ENCODE measurements around the gene ZNF184.
"Not testable (repeated sequence)": the region's sequence is repeated elsewhere in the genome, so short reads cannot be mapped to it uniquely, and the experiment has no call there.

Gene ZNF184

DNA sequence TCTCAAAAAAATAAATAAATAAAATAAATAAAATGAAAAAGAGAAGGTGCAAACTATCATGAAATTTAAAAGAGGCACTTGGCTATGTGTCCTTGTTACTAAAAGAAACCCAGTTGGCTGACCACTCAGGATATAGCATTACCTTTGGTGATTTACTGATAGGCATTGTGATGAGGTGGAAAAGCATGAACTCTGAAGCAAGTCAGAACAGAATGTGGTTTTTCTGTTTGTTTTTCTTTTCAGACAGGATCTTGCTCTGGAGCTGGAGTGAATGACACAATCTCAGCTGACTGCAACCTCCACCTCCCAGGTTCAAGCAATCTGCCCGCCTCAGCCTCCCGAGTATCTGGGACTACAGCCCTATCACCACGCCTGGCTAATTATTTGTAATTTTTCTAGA, 31.9 kb downstream of the ZNF184 start:
- no peak overlapping the region for H3K4me3 ChIP-seq (ENCODE audit: low read length)
- TF ChIP-seq, protein P1, sequence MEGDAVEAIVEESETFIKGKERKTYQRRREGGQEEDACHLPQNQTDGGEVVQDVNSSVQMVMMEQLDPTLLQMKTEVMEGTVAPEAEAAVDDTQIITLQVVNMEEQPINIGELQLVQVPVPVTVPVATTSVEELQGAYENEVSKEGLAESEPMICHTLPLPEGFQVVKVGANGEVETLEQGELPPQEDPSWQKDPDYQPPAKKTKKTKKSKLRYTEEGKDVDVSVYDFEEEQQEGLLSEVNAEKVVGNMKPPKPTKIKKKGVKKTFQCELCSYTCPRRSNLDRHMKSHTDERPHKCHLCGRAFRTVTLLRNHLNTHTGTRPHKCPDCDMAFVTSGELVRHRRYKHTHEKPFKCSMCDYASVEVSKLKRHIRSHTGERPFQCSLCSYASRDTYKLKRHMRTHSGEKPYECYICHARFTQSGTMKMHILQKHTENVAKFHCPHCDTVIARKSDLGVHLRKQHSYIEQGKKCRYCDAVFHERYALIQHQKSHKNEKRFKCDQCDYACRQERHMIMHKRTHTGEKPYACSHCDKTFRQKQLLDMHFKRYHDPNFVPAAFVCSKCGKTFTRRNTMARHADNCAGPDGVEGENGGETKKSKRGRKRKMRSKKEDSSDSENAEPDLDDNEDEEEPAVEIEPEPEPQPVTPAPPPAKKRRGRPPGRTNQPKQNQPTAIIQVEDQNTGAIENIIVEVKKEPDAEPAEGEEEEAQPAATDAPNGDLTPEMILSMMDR (conservative IDR thresholded peaks at IDR 0.05; ENCODE audit: low read depth, low read length), result no peak
- no peak for DNase-seq (ENCODE audit: low read depth)

DNA sequence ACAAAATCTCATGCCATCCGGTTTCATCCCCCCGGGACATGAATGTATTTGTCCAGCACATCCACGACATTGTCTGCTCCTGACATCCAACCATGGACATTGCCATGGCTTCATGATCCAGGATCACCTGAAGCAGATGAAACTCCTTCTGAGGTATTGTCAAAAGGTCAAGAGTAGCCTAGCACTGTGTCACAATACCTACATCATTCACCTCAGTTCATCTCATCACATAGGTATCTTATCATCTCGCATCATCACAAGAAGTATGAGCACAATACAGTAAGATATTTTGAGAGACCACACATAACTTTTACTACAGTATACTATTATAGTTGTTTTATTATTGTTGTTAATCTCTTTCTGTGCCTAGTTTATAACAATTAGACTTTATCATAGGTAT, 33.5 kb downstream of the ZNF184 start:
- TF ChIP-seq, protein P1 (conservative IDR thresholded peaks at IDR 0.05; ENCODE audit: low read depth, low read length), result no peak
- H3K4me3 ChIP-seq (ENCODE audit: low read length), result no peak overlapping the region
- DNase-seq (ENCODE audit: low read depth), result no peak

DNA sequence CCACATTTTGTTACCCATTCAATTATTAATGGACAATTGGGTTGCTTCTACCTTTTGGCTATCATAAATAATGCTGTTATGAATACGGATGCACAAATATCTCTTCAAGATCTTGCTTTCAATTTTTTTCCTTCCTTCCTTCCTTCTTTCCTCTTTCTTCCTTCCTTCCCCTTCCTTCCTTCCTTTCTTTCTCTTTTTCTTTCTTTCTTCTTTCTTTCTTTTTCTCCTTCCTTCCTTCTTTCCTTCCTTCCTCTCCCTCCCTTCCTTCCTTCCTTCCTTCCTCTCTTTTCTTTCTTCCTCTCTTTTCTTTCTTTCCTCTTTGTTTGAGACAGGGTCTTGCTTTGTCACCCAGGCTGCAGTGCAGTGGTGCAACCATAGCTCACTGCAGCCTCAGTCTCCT, 39.2 kb downstream of the ZNF184 start:
- no peak overlapping the region for H3K4me3 ChIP-seq (ENCODE audit: low read length)
- TF ChIP-seq, protein P1 (conservative IDR thresholded peaks at IDR 0.05; ENCODE audit: low read depth, low read length), result no peak
- no peak for DNase-seq (ENCODE audit: low read depth)

DNA sequence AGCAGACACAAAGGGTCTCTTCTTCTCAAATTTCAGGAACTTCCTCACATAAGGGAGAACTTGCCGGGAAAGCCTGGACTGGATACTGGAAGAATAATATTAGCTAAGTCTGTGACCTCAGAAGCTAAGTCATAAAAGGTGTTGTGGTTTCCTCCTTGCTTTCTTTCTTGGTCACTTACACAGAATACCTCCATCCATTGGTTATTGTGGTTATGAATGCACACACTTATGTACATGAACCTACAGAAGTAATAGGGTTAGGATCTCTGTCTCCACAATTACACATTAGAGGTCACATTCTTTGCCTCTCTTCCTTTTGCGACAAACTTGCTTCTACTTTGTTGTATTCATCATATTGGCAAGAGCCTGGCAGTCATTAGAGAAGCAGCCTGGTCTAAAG, 43.9 kb downstream of the ZNF184 start:
- H3K4me3 ChIP-seq (ENCODE audit: low read length), result no peak overlapping the region
- TF ChIP-seq, protein P1 (conservative IDR thresholded peaks at IDR 0.05; ENCODE audit: low read depth, low read length), result no peak
- DNase-seq (ENCODE audit: low read depth), result no peak

DNA sequence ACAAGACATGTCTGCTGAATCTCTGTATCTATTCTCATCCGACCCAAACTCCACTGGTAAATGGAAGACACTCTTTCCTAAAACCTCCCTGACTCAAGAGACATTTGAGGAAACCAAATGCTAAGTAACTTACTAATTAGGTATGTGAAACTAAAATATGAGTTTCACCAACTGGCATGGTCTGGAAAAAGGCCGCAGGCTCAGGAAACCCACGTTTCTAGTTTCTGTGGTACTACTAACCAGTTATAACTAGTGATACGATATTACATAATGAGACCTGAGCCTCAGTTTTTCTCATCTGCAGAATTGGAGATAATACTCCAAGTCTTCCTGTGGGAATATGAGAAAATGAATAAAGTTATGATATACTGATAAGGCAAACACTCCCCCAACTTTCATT, 44.4 kb downstream of the ZNF184 start:
- TF ChIP-seq, protein P1 (conservative IDR thresholded peaks at IDR 0.05; ENCODE audit: low read depth, low read length), result no peak
- no peak overlapping the region for H3K4me3 ChIP-seq (ENCODE audit: low read length)
- DNase-seq (ENCODE audit: low read depth), result no peak

DNA sequence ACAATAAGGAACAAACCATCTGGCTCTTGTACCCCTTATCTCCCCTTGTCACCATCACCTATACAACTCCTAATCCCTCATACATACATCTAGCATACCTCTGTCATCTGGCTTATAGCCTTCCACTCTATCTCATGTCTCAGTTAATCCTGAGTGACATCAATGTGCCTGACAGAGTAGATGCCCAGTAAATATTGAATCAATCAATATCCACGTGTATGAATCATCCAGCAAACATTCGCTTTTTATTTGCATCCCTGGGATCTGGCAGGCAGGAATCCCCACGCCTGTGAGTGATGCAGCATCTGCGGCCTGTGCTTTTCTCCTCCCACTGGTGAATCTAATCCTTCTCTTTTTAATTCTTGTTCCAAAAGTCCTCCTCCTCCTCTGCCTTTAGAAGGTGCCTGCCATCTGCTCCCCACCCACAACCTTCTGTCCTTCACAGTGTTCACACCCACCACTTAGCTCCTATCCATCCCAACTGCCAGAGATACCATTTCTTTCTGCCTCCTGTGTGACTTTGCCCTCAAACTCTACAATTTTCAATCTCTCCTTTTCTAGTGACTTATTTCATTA, 46.8 kb downstream of the ZNF184 start:
- DNase-seq (ENCODE audit: low read depth), result no peak
- TF ChIP-seq, protein P1 (conservative IDR thresholded peaks at IDR 0.05; ENCODE audit: low read depth, low read length), result no peak
- no peak overlapping the region for H3K4me3 ChIP-seq (ENCODE audit: low read length)

DNA sequence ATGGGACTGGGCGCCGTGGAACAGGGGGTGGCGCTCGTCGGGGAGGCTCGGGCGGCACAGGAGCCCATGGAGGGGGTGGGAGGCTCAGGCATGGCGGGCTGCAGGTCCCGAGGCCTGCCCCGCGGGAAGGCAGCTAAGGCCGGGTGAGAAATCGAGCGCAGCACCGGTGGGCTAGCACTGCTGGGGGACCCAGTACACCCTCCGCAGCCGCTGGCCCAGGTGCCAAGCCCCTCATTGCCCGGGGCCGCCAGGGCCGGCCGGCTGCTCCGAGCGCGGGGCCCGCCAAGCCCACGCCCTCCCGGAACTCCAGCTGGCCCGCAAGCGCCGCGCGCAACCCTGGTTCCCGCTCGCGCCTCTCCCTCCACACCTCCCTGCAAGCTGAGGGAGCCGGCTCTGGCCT, 48.1 kb downstream of the ZNF184 start:
- not testable (repeated sequence) for DNase-seq (ENCODE audit: low read depth); H3K4me3 ChIP-seq (ENCODE audit: low read length)

Data from retinal pigment epithelial cell (primary cell).